Stomach smooth muscle (tissue), 2 donors: ENCODE measurements around the gene GATAD2A.

Experiments used
- H3K27ac ChIP-seq: one replicate; pipeline ENCODE4 v1.7.0; 2013; ENCODE audit warnings: mild to moderate bottlenecking, low read length, inconsistent platforms
- H3K27me3 ChIP-seq, 2 donors: one replicate each; pipeline ENCODE4 v1.7.0; 2013; ENCODE audit warnings: low read length in 2 of 2; ENCODE audit not compliant: insufficient read depth in 2 of 2, control insufficient read depth in 1 of 2
- H3K36me3 ChIP-seq, 2 donors: one replicate each; pipeline ENCODE4 v1.7.0; 2013; ENCODE audit warnings: low read length in 2 of 2; ENCODE audit not compliant: control insufficient read depth in 2 of 2, insufficient read depth in 2 of 2
- H3K4me1 ChIP-seq: one replicate; pipeline ENCODE4 v1.7.0; 2013; ENCODE audit warnings: low read length; ENCODE audit not compliant: control insufficient read depth, insufficient read depth
- H3K4me3 ChIP-seq, 2 donors: one replicate each; pipeline ENCODE4 v1.7.0; 2013; ENCODE audit warnings: low read length in 2 of 2
- H3K9ac ChIP-seq, 2 donors: one replicate each; pipeline ENCODE4 v1.7.0; 2013; ENCODE audit warnings: low read length in 2 of 2, mild to moderate bottlenecking in 1 of 2
- H3K9me3 ChIP-seq, 2 donors: one replicate each; pipeline ENCODE4 v1.7.0; 2013; ENCODE audit warnings: low read length in 2 of 2; ENCODE audit not compliant: control insufficient read depth in 2 of 2
- donor health status: healthy.
- donor health status: Pancreatic carcinoma.

GATAD2A gene, protein sequence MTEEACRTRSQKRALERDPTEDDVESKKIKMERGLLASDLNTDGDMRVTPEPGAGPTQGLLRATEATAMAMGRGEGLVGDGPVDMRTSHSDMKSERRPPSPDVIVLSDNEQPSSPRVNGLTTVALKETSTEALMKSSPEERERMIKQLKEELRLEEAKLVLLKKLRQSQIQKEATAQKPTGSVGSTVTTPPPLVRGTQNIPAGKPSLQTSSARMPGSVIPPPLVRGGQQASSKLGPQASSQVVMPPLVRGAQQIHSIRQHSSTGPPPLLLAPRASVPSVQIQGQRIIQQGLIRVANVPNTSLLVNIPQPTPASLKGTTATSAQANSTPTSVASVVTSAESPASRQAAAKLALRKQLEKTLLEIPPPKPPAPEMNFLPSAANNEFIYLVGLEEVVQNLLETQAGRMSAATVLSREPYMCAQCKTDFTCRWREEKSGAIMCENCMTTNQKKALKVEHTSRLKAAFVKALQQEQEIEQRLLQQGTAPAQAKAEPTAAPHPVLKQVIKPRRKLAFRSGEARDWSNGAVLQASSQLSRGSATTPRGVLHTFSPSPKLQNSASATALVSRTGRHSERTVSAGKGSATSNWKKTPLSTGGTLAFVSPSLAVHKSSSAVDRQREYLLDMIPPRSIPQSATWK

DNA sequence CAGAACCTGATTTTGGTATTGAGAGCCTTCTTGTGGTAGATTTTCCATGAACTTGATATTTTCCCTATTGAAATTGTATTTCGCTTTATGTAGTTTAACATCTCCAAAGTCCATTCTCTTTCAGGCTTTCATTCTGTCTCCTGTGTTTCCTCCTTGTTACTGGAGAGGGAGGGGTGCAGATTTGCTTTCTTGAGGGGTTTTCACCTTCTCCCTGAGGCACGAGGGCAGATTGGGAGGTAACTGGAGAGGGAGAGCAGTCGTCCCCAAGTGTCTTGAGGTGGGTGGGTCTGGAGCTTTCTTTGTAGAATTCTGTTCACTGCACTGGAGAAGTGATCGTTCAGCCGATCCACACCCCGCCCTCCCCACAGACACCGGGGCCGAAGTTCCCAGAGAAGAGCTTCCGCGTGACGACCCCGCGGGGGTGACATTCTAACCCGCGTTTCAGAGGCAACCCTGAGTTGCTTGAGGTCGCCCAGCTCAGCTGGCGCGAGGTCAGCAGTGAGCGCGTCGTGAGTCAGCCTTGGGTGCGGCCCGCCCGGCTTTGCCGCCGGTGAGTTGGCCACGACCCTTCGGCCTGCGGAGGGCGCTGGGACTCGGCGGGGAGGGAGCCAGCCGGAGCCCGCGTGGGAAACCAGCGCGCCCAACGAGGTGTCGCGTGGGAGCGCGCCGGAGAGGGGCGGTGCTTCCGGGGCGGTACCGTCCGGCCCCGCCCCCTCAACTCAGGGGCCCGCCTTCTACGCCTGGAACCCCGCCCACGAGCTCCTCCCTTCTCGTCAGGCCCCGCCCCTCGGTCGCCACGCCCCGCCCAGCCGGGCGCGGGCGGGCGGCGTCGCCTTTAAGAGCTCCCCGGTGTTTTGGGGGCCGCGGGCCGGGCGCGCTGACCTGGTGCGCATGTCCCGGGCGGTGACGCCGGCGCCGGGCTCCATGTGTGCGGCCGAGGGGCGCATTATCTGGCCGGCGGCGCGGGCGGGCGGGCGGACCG, at the start of gene GATAD2A:
Gene GATAD2A (plus strand): TSS at position 797 of the 982 bp plus-strand sequence. CDS start 59,671 bp downstream, outside the sequence.
- no peaks in the 10 kb centered on the region for H3K36me3 ChIP-seq
- H3K4me3 ChIP-seq, result peak within 1 kb of the TSS; percentile 83 to 86
- H3K4me1 ChIP-seq, result peaks cover 28% of the 10 kb centered on the region
- peak within 1 kb of the TSS; percentile 82 for H3K27ac ChIP-seq
- peak within 1 kb of the TSS; percentile 79 to 86 for H3K9ac ChIP-seq
- H3K27me3 ChIP-seq, result no peaks in the 10 kb centered on the region
- H3K9me3 ChIP-seq, result no peaks in the 10 kb centered on the region

DNA sequence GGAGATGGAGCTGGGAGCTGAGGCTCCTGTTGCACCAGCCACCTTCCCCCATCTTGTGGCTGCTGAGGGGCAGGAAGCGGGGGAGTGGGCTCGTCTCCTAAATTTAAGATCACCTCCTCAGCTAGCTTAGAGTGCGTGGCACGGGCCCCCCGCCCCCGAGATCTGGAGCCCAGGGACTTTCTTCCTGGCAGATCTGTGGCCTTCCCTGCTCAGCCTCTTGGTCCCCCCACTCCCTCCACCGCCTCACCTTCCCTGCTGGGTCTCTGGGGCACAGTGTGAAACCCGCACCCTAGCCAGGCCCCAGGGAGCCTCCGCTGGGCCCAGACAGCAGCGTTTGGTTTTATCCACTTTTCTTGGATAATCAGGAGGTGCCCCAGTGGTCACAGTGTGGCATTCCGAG, 49.0 kb upstream of the GATAD2A start:
- H3K36me3 ChIP-seq, result peaks cover 50 to 57% of the 10 kb centered on the region in 2 donors
- H3K9me3 ChIP-seq, result no peaks in the 10 kb centered on the region
- H3K27ac ChIP-seq, result no peak overlapping the region

DNA sequence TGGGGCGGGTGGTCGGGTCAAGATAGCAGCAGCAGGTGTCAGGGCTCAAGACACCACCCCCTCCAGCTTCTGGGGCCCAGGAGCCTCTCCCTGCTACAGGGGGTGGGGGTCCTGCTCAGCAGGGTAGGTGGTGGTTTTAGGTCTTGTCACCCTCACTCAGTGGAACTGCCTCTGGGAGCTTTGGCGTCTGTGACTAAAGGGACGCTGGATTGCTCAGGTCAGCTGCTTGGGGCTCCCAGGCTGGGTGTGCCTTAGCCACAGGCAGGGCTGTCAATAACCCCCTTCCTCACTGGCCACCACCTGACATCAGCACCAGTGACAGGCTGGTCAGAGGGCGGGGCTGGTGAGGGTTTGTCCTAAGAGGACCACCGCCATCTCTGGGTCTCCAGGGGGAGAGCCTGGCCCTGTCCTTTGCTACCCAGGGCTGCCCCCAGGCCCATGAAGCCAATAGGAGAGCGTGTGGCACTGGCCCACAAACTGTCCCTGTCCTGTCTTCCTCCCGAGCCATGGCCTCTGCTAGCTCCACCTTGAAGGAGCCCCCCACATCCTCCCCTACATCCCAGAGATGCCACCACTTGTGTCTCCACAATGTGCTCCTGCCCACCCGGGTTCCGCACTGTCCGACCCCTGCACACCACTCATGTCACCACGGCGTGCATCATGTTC, 48.4 kb upstream of the GATAD2A start:
- Histone ChIP-seq H3K27ac (no peak overlapping the region), H3K9ac (no peak overlapping the region), H3K27me3 (no peaks in the 10 kb centered on the region), H3K9me3 (no peaks in the 10 kb centered on the region), H3K36me3 (peaks cover 50 to 54% of the 10 kb centered on the region in 2 donors), H3K4me3 (no peak overlapping the region), H3K4me1 (no peaks in the 10 kb centered on the region)

More for the DNA sequence above, 49.0 kb upstream of the GATAD2A start:
- no peak overlapping the region for H3K9ac ChIP-seq
- H3K27me3 ChIP-seq, result no peaks in the 10 kb centered on the region
- H3K4me3 ChIP-seq, result no peak overlapping the region
- no peaks in the 10 kb centered on the region for H3K4me1 ChIP-seq

DNA sequence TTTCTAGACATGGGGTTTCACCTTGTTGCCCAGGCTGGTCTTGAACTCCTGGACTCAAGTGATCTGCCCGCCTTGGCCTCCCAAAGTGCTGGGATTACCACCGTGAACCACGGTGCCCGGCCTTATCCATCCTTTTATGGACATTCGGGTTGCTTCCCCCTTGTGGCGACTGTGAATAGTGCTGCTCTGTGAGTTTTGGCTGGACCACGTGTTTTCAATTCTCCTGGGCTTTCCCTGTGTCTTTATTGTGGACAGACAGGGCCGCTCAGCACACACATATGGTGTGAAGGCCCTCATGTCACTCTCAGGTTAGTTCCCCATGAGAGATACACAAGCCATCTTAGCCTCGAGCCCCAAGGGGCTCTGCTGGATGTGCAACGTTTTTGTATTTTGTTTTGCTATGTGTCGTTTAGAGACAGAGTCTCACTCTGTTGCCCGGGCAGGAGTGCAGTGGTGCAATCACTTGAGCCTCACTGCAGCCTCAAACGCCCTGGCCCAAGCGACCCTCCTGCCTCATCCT, 44.3 kb upstream of the GATAD2A start:
- Histone ChIP-seq H3K4me3 (no peak overlapping the region), H3K4me1 (no peaks in the 10 kb centered on the region), H3K9ac (no peak overlapping the region), H3K27me3 (no peaks in the 10 kb centered on the region), H3K27ac (no peak overlapping the region), H3K36me3 (peaks cover 12 to 16% of the 10 kb centered on the region in 2 donors), H3K9me3 (no peaks in the 10 kb centered on the region)

DNA sequence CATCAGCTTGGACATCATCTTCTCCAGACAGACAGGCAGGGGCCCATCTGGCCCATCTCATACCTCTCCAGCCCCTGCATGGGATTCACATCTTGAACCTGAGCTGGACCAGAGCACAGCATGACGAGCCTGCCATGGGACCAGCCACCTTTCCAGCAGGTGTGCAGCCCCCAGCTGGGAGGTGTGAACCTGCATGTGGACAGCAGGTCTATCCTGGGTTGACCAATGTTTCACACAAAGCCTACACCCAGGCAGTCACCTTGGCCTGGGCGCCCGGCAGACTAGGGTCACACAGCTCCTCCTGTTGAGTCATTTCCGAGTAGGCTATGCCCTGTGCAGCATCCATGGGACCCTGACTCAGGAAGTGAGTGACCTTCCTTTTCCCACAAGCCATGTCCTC, 43.4 kb upstream of the GATAD2A start:
- H3K9ac ChIP-seq, result no peak overlapping the region
- no peak overlapping the region for H3K27ac ChIP-seq
- peaks cover 5% of the 10 kb centered on the region for H3K4me1 ChIP-seq
- H3K27me3 ChIP-seq, result no peaks in the 10 kb centered on the region
- H3K9me3 ChIP-seq, result no peaks in the 10 kb centered on the region
- no peak overlapping the region for H3K4me3 ChIP-seq
- peaks cover 3 to 7% of the 10 kb centered on the region in 2 donors for H3K36me3 ChIP-seq

DNA sequence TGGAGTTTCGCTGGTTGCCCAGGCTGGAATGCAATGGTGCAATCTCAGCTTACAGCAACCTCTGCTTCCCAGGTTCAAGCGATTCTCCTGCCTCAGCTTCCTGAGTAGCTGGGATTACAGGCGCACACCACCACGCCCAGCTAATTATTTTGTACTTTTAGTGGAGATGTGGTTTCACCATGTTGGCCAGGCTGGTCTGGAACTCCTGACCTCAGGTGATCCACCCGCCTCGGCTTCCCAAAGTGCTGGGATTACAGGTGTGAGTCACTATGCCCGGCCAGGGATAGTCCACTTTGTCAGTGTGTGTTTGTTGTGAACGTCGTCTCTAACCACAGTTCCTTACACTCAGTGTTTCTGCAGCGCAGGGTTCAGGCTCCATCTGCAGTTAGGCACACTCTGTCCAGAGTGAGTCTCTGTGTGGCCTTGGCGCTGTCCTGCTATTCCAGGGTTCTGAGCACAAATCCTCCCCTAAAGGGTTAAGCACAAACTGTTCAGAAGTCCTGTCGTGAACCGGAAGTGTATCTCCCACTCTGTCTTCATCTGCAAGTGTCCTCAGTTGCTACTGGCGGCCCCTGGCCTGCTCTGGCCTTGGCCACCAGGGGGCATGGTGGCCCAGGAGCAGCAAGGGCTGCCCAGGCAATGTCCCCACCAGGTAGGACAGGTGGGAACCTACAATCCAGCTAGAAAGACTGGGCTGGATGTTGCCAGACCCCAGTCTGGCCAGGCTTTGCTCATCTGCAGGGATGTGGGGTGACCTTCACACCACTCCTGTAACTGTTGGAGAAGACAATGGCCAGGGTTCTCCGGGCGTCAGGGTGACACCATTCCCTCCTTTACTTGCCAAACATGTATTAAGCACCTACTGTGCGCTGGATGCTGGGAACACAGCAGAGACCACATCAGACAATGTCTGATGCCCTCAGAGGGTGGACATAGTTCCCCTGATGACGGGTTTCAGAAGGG, 38.8 kb upstream of the GATAD2A start:
- Histone ChIP-seq H3K27ac (no peak overlapping the region), H3K4me1 (peaks cover 5% of the 10 kb centered on the region), H3K9ac (no peak overlapping the region), H3K36me3 (no peaks in the 10 kb centered on the region), H3K27me3 (no peaks in the 10 kb centered on the region), H3K9me3 (no peaks in the 10 kb centered on the region), H3K4me3 (peak overlapping the region in 1 of 2 donors; percentile 49)

DNA sequence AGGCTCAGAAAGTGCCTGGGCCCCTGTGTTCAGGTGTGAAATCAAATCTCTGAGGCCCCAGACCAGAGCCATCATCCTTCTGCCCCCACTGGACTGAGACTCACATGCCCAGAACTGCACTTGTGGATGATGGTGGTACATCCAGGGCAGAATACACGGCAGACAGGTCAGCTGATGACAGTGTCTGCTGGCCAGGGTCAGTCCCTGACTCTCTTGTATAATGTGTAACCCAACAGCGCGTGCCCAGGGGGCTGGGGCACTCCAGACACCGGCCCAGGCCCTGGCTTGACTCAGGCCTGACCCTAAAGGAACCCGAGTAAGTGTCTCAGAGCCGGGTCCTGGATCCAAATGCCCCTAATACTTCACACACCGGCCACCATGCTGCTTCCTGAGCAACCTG, 37.4 kb upstream of the GATAD2A start:
- Histone ChIP-seq H3K9ac (no peak overlapping the region), H3K4me1 (peaks cover 5% of the 10 kb centered on the region), H3K9me3 (no peaks in the 10 kb centered on the region), H3K4me3 (no peak overlapping the region), H3K36me3 (no peaks in the 10 kb centered on the region), H3K27me3 (no peaks in the 10 kb centered on the region), H3K27ac (no peak overlapping the region)

DNA sequence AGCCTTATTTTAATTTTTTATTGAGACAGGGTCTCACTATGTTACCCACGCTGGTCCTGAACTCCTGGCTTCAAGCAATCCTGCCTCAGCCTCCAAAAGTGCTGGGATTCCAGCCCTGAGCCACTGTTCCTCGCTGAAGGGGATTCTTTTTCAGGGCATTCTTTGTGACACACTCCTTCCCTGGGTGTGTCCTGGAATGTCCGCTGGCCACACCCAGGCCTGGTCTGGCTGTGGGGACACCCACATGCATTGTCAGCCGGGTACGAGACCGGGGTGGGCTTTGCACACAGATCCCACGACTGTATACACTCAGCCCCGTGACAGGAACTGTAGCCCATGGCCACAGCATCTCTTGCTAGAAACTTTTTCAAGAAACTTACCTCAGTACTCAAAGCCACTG, 34.4 kb upstream of the GATAD2A start:
- Histone ChIP-seq H3K4me1 (peaks cover 5% of the 10 kb centered on the region), H3K9me3 (no peaks in the 10 kb centered on the region), H3K27ac (no peak overlapping the region), H3K9ac (no peak overlapping the region), H3K36me3 (no peaks in the 10 kb centered on the region), H3K27me3 (no peaks in the 10 kb centered on the region), H3K4me3 (no peak overlapping the region)

DNA sequence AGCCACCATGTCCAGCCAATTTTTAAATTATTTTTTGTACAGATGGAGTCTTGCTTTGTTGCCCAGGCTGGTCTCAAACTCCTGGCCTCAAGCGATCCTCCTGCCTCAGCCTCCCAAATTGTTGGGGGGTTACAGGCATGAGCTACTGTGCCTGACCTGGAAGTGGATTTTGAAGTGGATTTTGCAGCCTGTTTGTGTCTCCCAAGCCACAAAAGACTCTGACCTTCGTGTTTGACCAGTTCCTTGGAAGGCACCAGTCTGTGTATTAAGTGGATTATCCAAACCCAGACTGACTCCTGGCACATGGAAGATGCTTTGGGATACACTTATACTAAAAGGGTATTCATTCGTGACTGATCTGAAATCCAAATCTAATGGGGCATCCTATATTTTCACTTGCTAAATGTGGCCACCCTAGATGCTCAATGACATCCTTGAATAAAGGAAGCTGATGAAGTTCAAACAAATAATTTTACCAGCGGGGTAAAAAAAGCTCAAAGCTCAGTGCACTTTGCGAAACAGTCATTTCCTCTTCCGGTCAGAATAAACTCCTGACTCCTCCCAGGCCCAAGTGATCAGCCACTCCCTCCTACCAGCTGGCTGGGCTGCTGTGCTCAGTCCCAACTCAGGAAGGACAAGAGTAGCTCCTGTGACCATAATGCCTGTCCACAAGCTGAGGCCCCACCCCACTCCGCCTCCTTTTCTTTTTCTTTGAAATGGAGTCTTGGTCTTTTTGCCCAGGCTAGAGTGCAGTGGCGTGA, 32.6 kb upstream of the GATAD2A start:
- H3K36me3 ChIP-seq, result no peaks in the 10 kb centered on the region
- no peak overlapping the region for H3K4me3 ChIP-seq
- no peaks in the 10 kb centered on the region for H3K4me1 ChIP-seq
- no peak overlapping the region for H3K9ac ChIP-seq
- H3K9me3 ChIP-seq, result no peaks in the 10 kb centered on the region
- H3K27me3 ChIP-seq, result no peaks in the 10 kb centered on the region
- H3K27ac ChIP-seq, result peak overlapping the region; percentile 49
